DOHH2 (cell line): ENCODE results near the gene SNHG17.

Experiments used
- H3F3A ChIP-seq: fragments of 200-600 bp; sonication (generic), shearing (Covaris generic); 2 replicates; pipeline ENCODE4 v1.6.0; 2016; ENCODE audit warnings: antibody characterized with exemption, mild to moderate bottlenecking; ENCODE audit not compliant: control insufficient read depth, insufficient read depth
- H3K27ac ChIP-seq: fragments of 200-600 bp; sonication (generic); 2 replicates; pipeline ENCODE4 v1.5.1; 2014; ENCODE audit warnings: low read depth, mild to moderate bottlenecking, low read length, moderate library complexity
- H3K27me3 ChIP-seq: fragments of 200-600 bp; sonication (generic); 2 replicates; pipeline ENCODE4 v1.6.1; 2014; ENCODE audit warnings: mild to moderate bottlenecking, low read length, mixed read lengths; ENCODE audit not compliant: control insufficient read depth
- H3K36me3 ChIP-seq: fragments of 200-600 bp; sonication (generic); 2 replicates; pipeline ENCODE4 v1.6.1; 2014; ENCODE audit warnings: mild to moderate bottlenecking, low read length, moderate library complexity, mixed read lengths; ENCODE audit not compliant: control insufficient read depth
- H3K4me1 ChIP-seq: fragments of 200-600 bp; sonication (generic); 2 replicates; pipeline ENCODE4 v1.6.1; 2014; ENCODE audit warnings: mild to moderate bottlenecking, low read length, mixed read lengths; ENCODE audit not compliant: control insufficient read depth
- H3K4me2 ChIP-seq: fragments of 200-600 bp; sonication (generic); 2 replicates; pipeline ENCODE4 v1.6.0; 2014; ENCODE audit warnings: mild to moderate bottlenecking, low read length, moderate library complexity
- H3K4me3 ChIP-seq: fragments of 200-600 bp; sonication (generic); 2 replicates; pipeline ENCODE4 v1.5.1; 2014; ENCODE audit warnings: mild to moderate bottlenecking, low read length, mixed read lengths
- H3K79me2 ChIP-seq: fragments of 200-600 bp; sonication (generic); 2 replicates; pipeline ENCODE4 v1.6.1; 2014; ENCODE audit warnings: mild to moderate bottlenecking, low read length, mixed read lengths; ENCODE audit not compliant: control insufficient read depth
- H3K9me2 ChIP-seq: fragments of 200-600 bp; sonication (generic); replicated peaks from 2 replicates; pipeline ENCODE4 v1.6.1; 2014; ENCODE audit warnings: mild to moderate bottlenecking, low read length, mixed read lengths; ENCODE audit not compliant: control insufficient read depth
- H3K9me3 ChIP-seq: fragments of 200-600 bp; sonication (generic); 2 replicates; pipeline ENCODE4 v1.6.1; 2014; ENCODE audit warnings: antibody characterized with exemption, low read length, mixed read lengths; ENCODE audit not compliant: control insufficient read depth, insufficient read depth
- H4K20me1 ChIP-seq: fragments of 200-600 bp; sonication (generic); 2 replicates; pipeline ENCODE4 v1.6.0; 2014; ENCODE audit warnings: low read depth, mild to moderate bottlenecking, antibody characterized with exemption, low read length, moderate library complexity; ENCODE audit not compliant: control insufficient read depth, insufficient read depth
- CTCF ChIP-seq: fragments of 200-600 bp; sonication (generic); IDR thresholded peaks from one replicate; pipeline ENCODE4 v1.5.1; 2014; ENCODE audit warnings: antibody characterized with exemption, mild to moderate bottlenecking, low read depth, low read length; ENCODE audit not compliant: poor library complexity, severe bottlenecking
- EZH2phosphoT487 ChIP-seq: fragments of 200-600 bp; sonication (generic); IDR thresholded peaks from 2 replicates; pipeline ENCODE4 v1.6.1; 2017; ENCODE audit warnings: borderline replicate concordance, mild to moderate bottlenecking, antibody characterized with exemption, low read length, moderate library complexity, mixed read lengths

Gene SNHG17

GRCh38 chr20:38430679-38431325 lies 4.3 kb downstream of the SNHG17 start:
- H3K36me3 ChIP-seq = peaks cover 88% of the 10 kb centered on the region
- H3K4me3 ChIP-seq = no peak overlapping the region
- peaks cover 33% of the 10 kb centered on the region for H3K4me1 ChIP-seq
- H3K9me3 ChIP-seq = no peaks in the 10 kb centered on the region
- H3K27ac ChIP-seq = no peak overlapping the region
- 0 out of 2 replicates have a peak overlapping the region, but pooled peaks have one; percentile 67 for H3K4me2 ChIP-seq
- peaks cover 90% of the 10 kb centered on the region for H3K79me2 ChIP-seq
- TF ChIP-seq CTCF = no peak
- no peak for TF ChIP-seq EZH2phosphoT487
- H3K9me2 ChIP-seq = no peaks in the 10 kb centered on the region
- H3F3A ChIP-seq = peaks cover 3% of the 10 kb centered on the region; the same call in 1 of the 2 replicates
- H3K27me3 ChIP-seq = no peaks in the 10 kb centered on the region; the same call in 1 of the 2 replicates
- peaks cover 46% of the 10 kb centered on the region for H4K20me1 ChIP-seq

DNA sequence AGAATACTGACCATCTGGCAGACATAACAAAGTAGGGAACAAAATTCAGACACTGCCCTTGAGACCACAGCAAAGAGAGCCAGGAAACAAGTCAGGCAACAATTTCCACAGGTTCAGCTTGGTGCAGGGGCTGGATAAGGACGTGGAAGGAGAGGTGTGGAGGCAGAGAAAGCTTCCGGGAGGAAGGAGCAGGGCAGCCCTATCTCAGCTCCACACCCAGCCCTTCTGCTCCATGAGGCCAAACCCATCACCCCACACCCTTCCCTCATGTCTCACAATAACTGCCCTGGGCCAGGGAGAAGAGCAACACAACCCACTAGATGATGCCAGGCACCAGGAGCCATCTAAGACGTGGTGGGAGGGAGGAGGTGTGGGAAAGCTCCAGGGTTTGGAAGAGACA lies 5.8 kb downstream of the SNHG17 start:
- peaks cover 3% of the 10 kb centered on the region; the same call in 1 of the 2 replicates for H3F3A ChIP-seq
- H4K20me1 ChIP-seq = peaks cover 51% of the 10 kb centered on the region
- no peak overlapping the region for H3K27ac ChIP-seq
- no peak overlapping the region for H3K4me3 ChIP-seq
- H3K9me2 ChIP-seq = no peaks in the 10 kb centered on the region
- H3K36me3 ChIP-seq = peaks cover 95% of the 10 kb centered on the region
- H3K4me1 ChIP-seq = peaks cover 29% of the 10 kb centered on the region
- no peak overlapping the region for H3K4me2 ChIP-seq
- peaks cover 96% of the 10 kb centered on the region for H3K79me2 ChIP-seq
- H3K27me3 ChIP-seq = no peaks in the 10 kb centered on the region; the same call in 1 of the 2 replicates
- TF ChIP-seq EZH2phosphoT487 = no peak
- TF ChIP-seq CTCF = no peak
- no peaks in the 10 kb centered on the region for H3K9me3 ChIP-seq

- Histone ChIP-seq H3K27me3 (no peaks in the 10 kb centered on the region), H3K9me2 (no peaks in the 10 kb centered on the region), H3K4me1 (peaks cover 28% of the 10 kb centered on the region), H3F3A (peaks cover 3% of the 10 kb centered on the region; the same call in 1 of the 2 replicates), H3K36me3 (peaks cover 95% of the 10 kb centered on the region), H3K4me3 (no peak overlapping the region), H3K9me3 (no peaks in the 10 kb centered on the region), H3K27ac (no peak overlapping the region), H3K4me2 (no peak overlapping the region), H3K79me2 (peaks cover 95% of the 10 kb centered on the region), H4K20me1 (peaks cover 52% of the 10 kb centered on the region)
- no peak for TF ChIP-seq CTCF
- TF ChIP-seq EZH2phosphoT487 = no peak
Measured at GRCh38 chr20:38428800-38429199, 6.3 kb downstream of the SNHG17 start.
